ENCODE data around the gene CACNG3.

CACNG3 gene

GRCh38 chr16:24214992-24215391 is 41.1 kb upstream of the CACNG3 start:
- no peak for TF ChIP-seq CREB1 (IDR thresholded peaks at IDR 0.05; ENCODE audit: low read depth)
- TF ChIP-seq USF1 (IDR thresholded peaks at IDR 0.05): no peak
- TF ChIP-seq REST (IDR thresholded peaks at IDR 0.05; ENCODE audit: low read depth): no peak
- TF ChIP-seq TEAD4 (IDR thresholded peaks at IDR 0.05): no peak
- no peak for TF ChIP-seq TAF1 (IDR thresholded peaks at IDR 0.05; ENCODE audit: low read depth)
- no peak for TF ChIP-seq EP300 (IDR thresholded peaks at IDR 0.05; ENCODE audit: borderline replicate concordance)
- no peak for TF ChIP-seq CEBPB (IDR thresholded peaks at IDR 0.05)
- no peak for TF ChIP-seq YY1 (IDR thresholded peaks at IDR 0.05; ENCODE audit: low read depth)
- no peak for TF ChIP-seq TCF12 (IDR thresholded peaks at IDR 0.05; ENCODE audit: low read depth)
- no peak for TF ChIP-seq ZBTB7A (IDR thresholded peaks at IDR 0.05; ENCODE audit: low read depth)
- no peak for TF ChIP-seq MAX (IDR thresholded peaks at IDR 0.05)
- TF ChIP-seq RAD21 (IDR thresholded peaks at IDR 0.05; ENCODE audit: low read depth): no peak
- no peak for TF ChIP-seq NFIC (IDR thresholded peaks at IDR 0.05)
- no peak for TF ChIP-seq FOXM1 (IDR thresholded peaks at IDR 0.05; ENCODE audit: borderline replicate concordance, low read depth)
- TF ChIP-seq EGR1 (IDR thresholded peaks at IDR 0.05): no peak

GRCh38 chr16:24216961-24217360 is 39.2 kb upstream of the CACNG3 start:
- TF ChIP-seq MAX (IDR thresholded peaks at IDR 0.05) (no peak), USF1 (IDR thresholded peaks at IDR 0.05) (no peak)

GRCh38 chr16:24217461-24217860 is 38.7 kb upstream of the CACNG3 start:
- no peak for TF ChIP-seq RAD21 (IDR thresholded peaks at IDR 0.05; ENCODE audit: low read depth)
- TF ChIP-seq TEAD4 (IDR thresholded peaks at IDR 0.05): no peak
- TF ChIP-seq EP300 (IDR thresholded peaks at IDR 0.05; ENCODE audit: borderline replicate concordance): no peak
- no peak for TF ChIP-seq CEBPB (IDR thresholded peaks at IDR 0.05)
- TF ChIP-seq CREB1 (IDR thresholded peaks at IDR 0.05; ENCODE audit: low read depth): no peak
- TF ChIP-seq ZBTB7A (IDR thresholded peaks at IDR 0.05; ENCODE audit: low read depth): no peak
- TF ChIP-seq EGR1 (IDR thresholded peaks at IDR 0.05): no peak
- no peak for TF ChIP-seq TCF12 (IDR thresholded peaks at IDR 0.05; ENCODE audit: low read depth)
- TF ChIP-seq TAF1 (IDR thresholded peaks at IDR 0.05; ENCODE audit: low read depth): no peak
- no peak for TF ChIP-seq MAX (IDR thresholded peaks at IDR 0.05)
- no peak for TF ChIP-seq USF1 (IDR thresholded peaks at IDR 0.05)
- TF ChIP-seq YY1 (IDR thresholded peaks at IDR 0.05; ENCODE audit: low read depth): no peak
- no peak for TF ChIP-seq FOXM1 (IDR thresholded peaks at IDR 0.05; ENCODE audit: borderline replicate concordance, low read depth)
- TF ChIP-seq NFIC (IDR thresholded peaks at IDR 0.05): no peak
- no peak for TF ChIP-seq REST (IDR thresholded peaks at IDR 0.05; ENCODE audit: low read depth)

- TF ChIP-seq NFIC (IDR thresholded peaks at IDR 0.05): no peak
- TF ChIP-seq TCF12 (IDR thresholded peaks at IDR 0.05; ENCODE audit: low read depth): no peak
- no peak for TF ChIP-seq YY1 (IDR thresholded peaks at IDR 0.05; ENCODE audit: low read depth)
- no peak for TF ChIP-seq TEAD4 (IDR thresholded peaks at IDR 0.05)
- no peak for TF ChIP-seq EGR1 (IDR thresholded peaks at IDR 0.05)
Measured at GRCh38 chr16:24218299-24218698, 37.8 kb upstream of the CACNG3 start.

- TF ChIP-seq CREB1 (IDR thresholded peaks at IDR 0.05; ENCODE audit: low read depth): no peak
Measured at GRCh38 chr16:24221219-24221618, 34.9 kb upstream of the CACNG3 start.

GRCh38 chr16:24228514-24228913 is 27.6 kb upstream of the CACNG3 start:
- TF ChIP-seq CREB1 (IDR thresholded peaks at IDR 0.05; ENCODE audit: low read depth) (no peak), REST (IDR thresholded peaks at IDR 0.05; ENCODE audit: low read depth) (no peak), TAF1 (IDR thresholded peaks at IDR 0.05; ENCODE audit: low read depth) (no peak), TCF12 (IDR thresholded peaks at IDR 0.05; ENCODE audit: low read depth) (no peak), TEAD4 (IDR thresholded peaks at IDR 0.05) (no peak), EP300 (IDR thresholded peaks at IDR 0.05; ENCODE audit: borderline replicate concordance) (no peak), MAX (IDR thresholded peaks at IDR 0.05) (no peak), YY1 (IDR thresholded peaks at IDR 0.05; ENCODE audit: low read depth) (no peak), RAD21 (IDR thresholded peaks at IDR 0.05; ENCODE audit: low read depth) (no peak), ZBTB7A (IDR thresholded peaks at IDR 0.05; ENCODE audit: low read depth) (no peak), FOXM1 (IDR thresholded peaks at IDR 0.05; ENCODE audit: borderline replicate concordance, low read depth) (no peak), EGR1 (IDR thresholded peaks at IDR 0.05) (no peak), NFIC (IDR thresholded peaks at IDR 0.05) (no peak), CEBPB (IDR thresholded peaks at IDR 0.05) (no peak), USF1 (IDR thresholded peaks at IDR 0.05) (no peak)
